ENCODE measurements around the gene CFAP77.
"Not testable (repeated sequence)": the region's sequence is repeated elsewhere in the genome, so short reads cannot be mapped to it uniquely, and the experiment has no call there.

CFAP77 gene

GRCh38 chr9:132547976-132548730 is 138.1 kb downstream of the CFAP77 start:
- DNase-seq (ENCODE audit: low read depth): no peak

- no peak for DNase-seq (ENCODE audit: low read depth)
Measured at GRCh38 chr9:132548751-132549640, 139.0 kb downstream of the CFAP77 start.

DNA sequence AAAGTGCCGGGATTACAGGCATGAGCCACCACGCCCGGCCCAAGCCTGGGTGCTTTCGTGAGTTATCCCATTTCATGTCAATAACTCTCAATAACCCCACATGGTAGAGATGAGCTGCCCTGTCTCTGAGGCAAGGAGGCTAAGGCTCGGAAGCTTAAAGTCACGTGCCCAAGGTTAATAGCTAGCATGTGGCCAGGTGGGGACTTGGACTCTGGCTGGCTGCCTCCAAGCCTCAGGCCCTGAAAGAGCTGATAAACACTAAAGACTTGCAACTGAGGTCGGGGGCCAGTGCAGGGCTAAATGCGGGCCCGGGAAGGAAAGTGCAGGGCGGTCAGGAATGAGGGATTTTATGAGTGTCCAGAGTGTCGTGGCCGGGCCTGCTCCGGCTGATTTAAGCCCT is 141.5 kb downstream of the CFAP77 start:
- DNase-seq (ENCODE audit: low read depth): no peak

- no peak for DNase-seq (ENCODE audit: low read depth)
Measured at GRCh38 chr9:132552041-132552440, 142.0 kb downstream of the CFAP77 start.

GRCh38 chr9:132554755-132555154 is 144.7 kb downstream of the CFAP77 start:
- no peak for DNase-seq (ENCODE audit: low read depth)

GRCh38 chr9:132555528-132555927 is 145.5 kb downstream of the CFAP77 start:
- DNase-seq (ENCODE audit: low read depth): no peak

GRCh38 chr9:132556235-132556634 is 146.2 kb downstream of the CFAP77 start:
- no peak for DNase-seq (ENCODE audit: low read depth)

DNA sequence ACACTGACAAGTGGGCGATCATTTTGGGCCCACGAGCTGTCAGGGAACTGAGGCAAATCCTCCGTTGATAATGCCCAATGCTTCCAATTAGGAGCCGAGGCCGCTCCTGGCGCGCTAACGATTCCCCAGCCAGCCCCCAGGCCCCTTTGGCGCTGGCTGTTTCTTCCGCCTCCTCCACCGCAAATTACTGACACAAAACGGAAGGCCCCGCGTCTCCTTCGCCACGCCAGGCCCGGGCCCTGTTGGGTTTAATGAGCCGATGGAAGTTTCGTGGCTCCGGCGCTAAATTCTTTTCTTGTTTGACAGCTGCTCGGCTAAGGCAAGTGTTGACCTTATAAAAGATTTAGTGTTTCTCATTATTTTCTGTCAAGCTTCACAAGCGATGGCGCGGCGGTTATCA is 146.7 kb downstream of the CFAP77 start:
- no peak for DNase-seq (ENCODE audit: low read depth)

GRCh38 chr9:132557159-132557558 is 147.1 kb downstream of the CFAP77 start:
- no peak for DNase-seq (ENCODE audit: low read depth)

- no peak for DNase-seq (ENCODE audit: low read depth)
Measured at GRCh38 chr9:132559711-132560110, 149.7 kb downstream of the CFAP77 start.

DNA sequence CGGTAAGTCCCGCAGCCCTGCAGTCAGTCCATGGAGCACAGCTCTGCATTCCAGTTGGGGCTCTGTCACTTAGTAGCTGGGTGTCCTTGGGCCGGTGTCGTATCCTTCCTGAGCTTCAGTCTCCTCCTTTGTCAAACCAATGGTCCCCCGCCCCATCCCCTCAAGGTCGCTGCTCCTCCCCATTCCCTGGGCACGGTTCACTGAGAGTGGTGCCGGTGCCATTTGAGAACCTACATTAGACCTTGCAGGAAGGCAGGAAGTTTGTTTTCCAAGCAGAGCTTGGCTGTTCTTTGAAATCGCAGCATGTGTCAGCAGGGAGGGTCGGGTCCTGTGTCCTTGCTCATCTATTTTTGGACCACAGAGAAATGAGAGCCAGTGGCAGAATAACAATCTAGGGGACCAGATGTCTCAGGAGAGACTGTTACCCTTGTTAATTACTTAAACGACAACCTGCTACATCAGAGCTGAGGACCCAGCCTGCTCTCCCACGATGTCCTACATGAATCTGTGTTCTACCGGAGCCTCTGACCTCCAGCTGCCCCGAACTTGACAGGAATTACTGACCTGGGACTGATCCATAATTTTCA is 150.7 kb downstream of the CFAP77 start:
- no peak for DNase-seq (ENCODE audit: low read depth)

DNA sequence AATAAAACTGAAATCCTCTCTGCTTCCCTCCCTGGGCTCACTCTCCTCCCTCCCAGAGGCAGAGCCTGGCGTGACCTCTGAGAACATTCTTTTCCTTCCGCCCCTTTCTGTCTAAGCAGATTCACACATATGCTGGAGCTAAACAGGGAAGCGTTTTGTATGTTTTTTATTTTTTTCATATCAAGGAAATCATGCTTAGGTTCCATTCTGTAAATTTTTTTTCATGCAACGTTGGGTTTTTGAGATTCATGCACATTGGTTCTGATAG is 152.2 kb downstream of the CFAP77 start:
- no peak for DNase-seq (ENCODE audit: low read depth)

GRCh38 chr9:132564526-132564925 is 154.5 kb downstream of the CFAP77 start:
- DNase-seq (ENCODE audit: low read depth): no peak

DNA sequence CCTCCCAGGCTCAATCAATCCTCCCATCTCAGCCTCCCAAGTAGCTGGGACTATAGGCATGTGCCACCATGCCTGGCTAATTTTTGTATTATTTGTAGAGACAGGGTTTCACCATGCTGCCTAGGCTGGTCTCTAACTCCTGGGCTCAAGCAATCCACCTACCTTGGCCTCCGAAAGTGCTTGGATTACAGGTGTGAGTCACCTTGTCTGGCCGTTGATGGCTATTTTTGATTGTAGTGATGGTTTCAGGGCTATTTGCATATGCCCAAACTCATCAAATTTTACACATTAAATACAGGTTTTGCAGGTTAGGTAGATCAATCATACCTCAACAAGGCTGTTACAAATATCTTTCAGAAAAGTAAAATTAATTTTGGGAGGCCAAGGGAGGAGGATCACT is 158.8 kb downstream of the CFAP77 start:
- not testable (repeated sequence) for DNase-seq (ENCODE audit: low read depth)

GRCh38 chr9:132571806-132572600 is 162.0 kb downstream of the CFAP77 start:
- DNase-seq (ENCODE audit: low read depth): no peak

- DNase-seq (ENCODE audit: low read depth): no peak
Measured at GRCh38 chr9:132572921-132573320, 162.9 kb downstream of the CFAP77 start.

GRCh38 chr9:132575005-132575609 is 165.1 kb downstream of the CFAP77 start:
- DNase-seq (ENCODE audit: low read depth): peak; percentile 8

- DNase-seq (ENCODE audit: low read depth): no peak
Measured at GRCh38 chr9:132575811-132576210, 165.8 kb downstream of the CFAP77 start.

DNA sequence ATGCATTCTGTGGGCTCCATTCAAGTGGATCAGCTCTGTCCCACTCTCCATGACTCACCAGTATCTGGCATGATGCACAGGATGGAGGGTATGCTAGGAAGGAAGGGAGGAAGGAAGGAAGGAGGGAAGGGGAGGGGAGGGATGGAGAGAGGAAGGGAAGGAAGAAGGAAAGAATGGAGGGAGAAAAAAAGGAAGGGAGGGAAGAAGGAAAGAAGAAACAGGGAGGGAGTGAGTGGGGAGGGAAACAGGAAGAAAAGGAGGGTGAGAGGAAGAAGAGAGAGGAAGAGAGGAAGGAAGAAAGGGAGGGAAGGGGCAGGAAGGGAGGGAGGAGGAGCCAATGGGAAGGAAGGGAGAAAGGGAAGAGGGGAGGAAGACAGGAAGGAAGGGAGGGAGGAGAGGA is 167.1 kb downstream of the CFAP77 start:
- no peak for DNase-seq (ENCODE audit: low read depth)

DNA sequence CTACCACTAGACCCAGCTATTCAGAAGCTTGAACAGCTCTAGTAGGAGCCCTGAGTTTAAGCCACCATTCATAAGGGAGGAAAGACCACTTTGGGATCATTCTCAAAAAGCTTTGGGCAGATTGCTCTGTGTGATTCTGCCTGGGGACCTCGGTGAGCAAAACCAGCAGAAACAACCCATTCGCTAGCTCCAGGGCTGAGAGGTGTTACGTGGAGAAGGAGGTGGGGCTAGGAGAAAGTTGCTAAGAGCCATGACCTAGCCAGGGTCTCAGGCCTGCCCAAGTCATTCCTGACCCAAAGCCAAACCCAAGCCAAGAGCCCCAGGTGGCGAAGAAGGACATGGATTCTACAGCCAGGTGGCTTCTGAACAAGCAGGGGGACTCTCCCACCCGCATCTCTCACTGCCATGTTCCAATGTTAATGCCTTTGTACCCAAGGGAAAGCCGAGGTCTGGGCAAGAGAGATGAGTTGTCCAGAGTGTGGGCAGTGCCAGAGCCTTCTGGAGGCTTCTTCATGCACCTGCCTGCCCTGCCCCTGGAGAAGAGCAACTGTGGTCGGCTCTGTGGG is 168.4 kb downstream of the CFAP77 start:
- DNase-seq (ENCODE audit: low read depth): no peak

- no peak for DNase-seq (ENCODE audit: low read depth)
Measured at GRCh38 chr9:132579427-132579798, 169.4 kb downstream of the CFAP77 start.
